NCI-H748 (cell line): Measurements from ENCODE around the gene PTPRG.

Source experiments
- DNase-seq: peaks from one replicate; lab custom pipeline; 2025; ENCODE audit not compliant: unreplicated experiment; lab: John Stamatoyannopoulos, UW

The PTPRG gene

GRCh38 chr3:62203152-62203551, 641.8 kb downstream of the PTPRG start:
- DNase-seq, result no peak

GRCh38 chr3:62203561-62203960, 642.2 kb downstream of the PTPRG start:
- DNase-seq, result no peak

GRCh38 chr3:62207197-62207596, 645.8 kb downstream of the PTPRG start:
- no peak for DNase-seq

DNA sequence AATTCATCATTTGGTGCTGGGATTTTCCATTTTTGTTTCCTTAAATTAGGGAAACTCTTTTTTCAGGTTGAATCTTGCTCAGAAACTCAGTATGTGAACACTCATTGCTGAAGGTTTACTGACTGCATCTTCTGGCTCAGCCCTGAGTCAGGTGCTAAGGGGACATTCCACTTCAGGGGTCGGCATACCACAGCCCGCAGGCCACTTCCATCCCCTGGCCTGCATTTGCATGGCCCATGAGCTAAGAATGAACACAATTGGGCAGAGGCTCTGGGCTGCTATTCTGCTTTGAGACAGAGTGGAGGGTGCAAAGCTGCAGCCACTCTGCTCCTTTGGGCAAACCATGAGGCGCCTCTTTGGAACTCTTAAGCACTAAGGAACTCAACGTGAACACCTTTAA, 647.0 kb downstream of the PTPRG start:
- DNase-seq, result no peak

DNA sequence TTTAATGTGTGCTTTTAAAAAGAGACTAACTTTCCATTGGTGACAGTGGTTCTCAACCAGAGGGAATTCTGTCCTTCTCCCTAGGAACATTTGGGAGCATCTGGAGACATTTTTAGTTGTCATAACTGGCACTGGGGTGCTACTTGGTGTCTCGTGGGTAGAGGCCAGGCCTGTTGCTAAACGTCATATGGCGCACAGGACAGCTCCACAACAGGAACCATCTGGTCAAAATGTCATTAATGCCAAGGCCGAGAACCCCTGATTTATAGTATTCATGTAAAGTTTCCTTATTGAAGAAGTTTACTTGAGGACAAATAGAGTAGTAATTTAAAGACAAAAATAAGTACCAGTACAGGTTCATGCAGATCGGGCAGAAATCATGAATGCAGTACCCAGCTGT, 647.7 kb downstream of the PTPRG start:
- DNase-seq, result no peak

DNA sequence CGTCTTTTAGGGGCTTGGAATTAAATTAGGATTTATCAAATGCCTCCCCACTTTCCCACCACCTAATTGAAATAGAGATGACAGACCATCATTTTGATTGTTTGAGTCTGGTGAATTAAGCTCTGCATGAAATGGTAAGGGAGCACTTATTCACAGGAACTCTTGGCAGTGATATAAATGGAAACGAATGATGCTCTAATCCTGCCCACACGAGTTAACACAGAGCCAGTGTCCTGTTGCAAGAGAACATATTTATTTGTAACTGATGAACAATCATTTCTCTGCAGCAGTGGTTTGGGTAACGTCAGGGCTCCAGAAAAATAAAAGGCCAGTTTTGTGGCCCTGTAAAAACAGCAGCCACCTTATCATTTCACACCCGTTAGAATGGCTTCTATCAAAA, 648.6 kb downstream of the PTPRG start:
- DNase-seq, result no peak

- DNase-seq, result peak; percentile 17
These were observed 650.5 kb downstream of the PTPRG start for GRCh38 chr3:62211675-62212429.

DNA sequence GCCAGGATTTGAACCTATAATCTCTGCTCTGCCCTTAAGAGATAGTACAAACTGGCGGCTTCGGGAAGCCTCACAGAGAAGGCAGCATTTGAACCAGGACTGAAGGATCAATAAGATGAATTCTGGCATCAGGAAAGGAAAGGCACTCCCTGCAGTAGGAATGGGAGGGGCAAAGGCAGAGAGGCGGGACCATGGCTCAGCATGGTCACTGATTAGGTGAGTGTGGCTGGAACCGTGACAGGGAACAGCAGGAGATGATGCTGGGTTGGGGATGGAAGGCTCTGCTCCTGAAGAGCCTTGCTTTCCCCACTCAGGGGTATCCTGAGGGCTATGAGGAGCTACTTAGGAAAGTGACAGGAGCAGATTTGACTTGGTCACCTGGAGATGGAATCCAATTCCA, 653.5 kb downstream of the PTPRG start:
- DNase-seq, result no peak

- no peak for DNase-seq
These were observed 659.2 kb downstream of the PTPRG start for GRCh38 chr3:62220616-62221015.

- DNase-seq, result no peak
These were observed 663.7 kb downstream of the PTPRG start for GRCh38 chr3:62225051-62225450.

GRCh38 chr3:62226601-62227339, 665.4 kb downstream of the PTPRG start:
- no peak for DNase-seq

DNA sequence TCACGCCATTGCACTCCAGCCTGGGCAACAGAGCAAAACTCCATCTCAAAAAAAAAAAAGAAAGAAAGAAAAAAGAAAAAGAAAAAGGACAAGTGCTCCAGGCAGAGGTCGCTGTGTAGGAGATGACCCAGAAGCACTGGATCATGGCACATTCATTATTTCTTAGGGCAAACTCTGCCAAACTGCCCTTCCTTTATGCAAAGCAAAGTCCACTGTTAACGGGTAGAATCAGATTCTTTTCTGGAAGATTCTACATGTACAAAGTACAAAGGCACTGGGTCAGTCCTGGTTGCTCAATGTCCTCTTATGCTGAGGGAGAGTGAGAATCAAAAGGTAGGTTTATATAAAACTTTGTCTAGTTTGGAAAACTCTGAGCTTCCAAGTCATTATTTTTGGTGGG, 667.1 kb downstream of the PTPRG start:
- DNase-seq, result no peak

DNA sequence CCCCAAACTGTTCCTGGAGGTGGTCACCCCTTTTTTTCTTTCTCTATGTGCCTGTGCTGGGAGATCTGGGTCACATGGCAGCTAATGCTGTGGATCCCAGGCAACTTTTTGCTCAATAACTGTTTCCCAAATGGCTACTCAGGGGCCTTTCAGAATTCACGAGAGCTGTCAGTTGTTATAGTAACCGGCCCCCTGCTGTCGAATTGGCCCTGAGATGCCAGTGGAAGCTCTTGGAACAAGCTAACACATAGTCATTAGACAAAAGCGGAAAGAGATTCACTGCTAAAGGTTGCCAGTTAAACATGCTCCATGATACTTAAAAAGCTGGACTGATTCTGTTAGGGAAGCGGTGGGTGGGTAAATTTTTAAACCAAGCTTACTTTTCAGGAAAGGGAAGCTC, 667.8 kb downstream of the PTPRG start:
- DNase-seq, result peak; percentile 12

GRCh38 chr3:62229908-62230307, 668.5 kb downstream of the PTPRG start:
- peak; percentile 11 for DNase-seq

DNA sequence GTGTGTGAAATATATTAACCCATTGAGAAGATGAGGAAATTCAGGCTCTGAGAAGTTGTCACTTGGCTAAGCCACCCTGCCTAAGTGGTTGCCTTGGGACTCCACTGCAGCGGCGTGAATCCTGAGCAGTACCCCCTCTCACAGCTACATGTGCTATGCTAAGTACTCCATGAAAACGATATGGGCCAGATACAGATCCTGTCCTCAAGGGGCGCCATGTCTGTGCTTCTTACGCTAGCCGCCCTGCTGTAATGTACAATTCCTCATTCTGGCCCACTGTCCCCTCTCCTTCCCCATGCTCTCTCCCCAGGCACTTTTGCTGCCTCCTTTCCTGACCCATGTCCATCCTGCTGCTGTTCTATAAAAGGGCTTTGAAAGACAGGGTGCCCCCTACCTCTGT, 671.7 kb downstream of the PTPRG start:
- DNase-seq, result no peak

DNA sequence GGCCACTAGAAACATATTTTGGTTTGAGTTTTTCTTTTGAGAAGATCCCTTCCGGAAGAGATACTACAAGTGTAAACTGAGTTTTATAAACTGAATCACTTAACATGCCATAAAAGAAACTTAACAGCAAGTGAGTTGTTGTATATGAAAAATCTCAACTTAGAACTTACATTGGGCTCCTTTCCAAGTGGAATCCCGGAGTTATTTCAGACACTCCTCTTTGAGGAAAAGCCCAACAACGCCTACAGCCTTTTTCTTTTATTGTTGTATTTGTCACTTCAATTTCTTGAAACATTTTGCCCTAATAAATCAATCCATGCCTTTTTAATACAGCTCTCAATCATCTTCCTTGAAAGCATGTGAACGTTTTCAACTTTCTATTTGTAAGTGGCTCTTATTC, 674.6 kb downstream of the PTPRG start:
- no peak for DNase-seq

DNA sequence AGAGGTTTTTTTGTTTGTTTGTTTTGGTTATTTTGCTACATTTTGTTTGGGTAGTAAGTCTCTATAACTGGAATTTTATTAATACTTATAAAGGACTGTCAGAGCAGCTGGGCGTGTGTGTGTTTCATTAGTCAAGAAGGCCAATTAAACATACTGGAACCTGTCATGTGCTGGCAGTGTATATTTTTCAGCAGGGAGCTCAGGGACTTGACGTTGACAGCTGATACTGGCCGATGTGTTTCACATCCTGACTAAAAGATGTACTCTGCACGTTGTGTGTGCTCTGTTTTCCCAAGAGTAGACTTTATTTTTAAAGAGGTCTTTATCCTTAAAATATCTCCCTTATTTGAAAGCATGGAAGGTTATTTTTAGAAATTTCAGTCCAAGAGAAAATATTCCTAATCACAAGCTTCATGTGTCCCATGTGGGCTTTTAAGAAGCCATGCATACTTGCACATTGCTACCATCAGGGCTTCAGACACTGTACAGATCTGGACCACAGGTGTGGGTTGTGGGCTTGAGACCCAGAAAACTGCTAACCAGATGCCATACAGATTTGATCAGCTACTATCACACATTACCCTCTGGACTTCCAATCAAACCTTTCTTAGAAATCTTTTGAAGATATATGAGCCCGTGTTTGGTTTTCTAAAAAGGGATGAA, 676.0 kb downstream of the PTPRG start:
- peak; percentile 0 for DNase-seq

GRCh38 chr3:62238003-62238402, 676.6 kb downstream of the PTPRG start:
- no peak for DNase-seq

GRCh38 chr3:62238431-62238830, 677.1 kb downstream of the PTPRG start:
- peak; percentile 8 for DNase-seq

GRCh38 chr3:62241279-62241678, 679.9 kb downstream of the PTPRG start:
- no peak for DNase-seq

DNA sequence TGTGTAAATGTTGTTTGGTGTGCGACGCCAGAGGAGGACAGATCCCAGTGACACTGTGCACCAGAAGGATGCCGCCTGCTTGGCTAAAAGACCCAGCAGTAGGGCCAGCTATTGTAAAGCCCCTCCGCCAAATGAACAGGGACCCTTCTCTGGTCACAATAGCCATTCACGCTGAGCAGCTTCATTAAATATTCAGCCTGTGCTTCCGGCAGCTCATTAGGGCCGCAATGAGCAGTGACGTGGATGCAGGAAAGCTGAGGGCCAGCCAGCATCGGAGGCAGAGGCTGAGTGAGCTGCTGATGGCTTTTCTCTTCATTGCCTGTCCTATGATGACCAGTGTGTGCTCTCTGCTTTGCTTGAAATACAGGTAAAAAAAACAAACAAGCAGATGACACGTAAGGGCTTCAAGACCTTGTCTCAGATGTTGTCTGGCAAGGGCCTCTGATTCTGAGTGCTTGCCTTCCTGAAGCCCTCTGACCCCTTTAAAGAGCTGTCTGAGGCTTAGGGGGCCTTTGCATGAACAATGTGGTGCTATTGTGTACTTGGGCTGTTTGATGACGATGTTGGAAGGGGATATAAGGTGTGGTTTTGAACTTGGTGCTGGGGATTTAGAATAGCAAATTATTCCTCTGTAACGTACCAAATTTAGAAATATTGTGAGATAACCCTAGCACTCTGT, 681.6 kb downstream of the PTPRG start:
- no peak for DNase-seq

- DNase-seq, result no peak
These were observed 684.7 kb downstream of the PTPRG start for GRCh38 chr3:62246094-62246493.
